AG04449 (cell line): ENCODE results near the gene ASTN2.

Source experiments
- CTCF ChIA-PET: fragments of 350-600 bp; formaldehyde crosslinking; extraction: SDS; loops from one replicate; lab custom pipeline; 2021; ENCODE audit warnings: antibody characterized with exemption; lab: Yijun Ruan, JAX
- POLR2A ChIA-PET: fragments of 400-600, 350-600 bp; formaldehyde crosslinking; extraction: SDS; loops from one replicate; lab custom pipeline; 2020; ENCODE audit warnings: antibody characterized with exemption, inconsistent platforms; lab: Yijun Ruan, JAX
- DNase-seq: peaks from one replicate; pipeline ENCODE4 v3.0.0-alpha.2; 2010; ENCODE audit warnings: low read depth, low spot score
- H3K4me3 ChIP-seq: 2 replicates; pipeline ENCODE4 v1.5.1; 2011; ENCODE audit warnings: low read depth, mild to moderate bottlenecking, control low read depth, low read length
- CTCF ChIP-seq: IDR thresholded peaks from one replicate; pipeline ENCODE4 v1.5.1; 2011; ENCODE audit warnings: mild to moderate bottlenecking, moderate library complexity, low read length, control low read depth, inconsistent platforms; ENCODE audit not compliant: insufficient read depth; ENCODE audit errors: missing control alignments

Gene ASTN2

DNA sequence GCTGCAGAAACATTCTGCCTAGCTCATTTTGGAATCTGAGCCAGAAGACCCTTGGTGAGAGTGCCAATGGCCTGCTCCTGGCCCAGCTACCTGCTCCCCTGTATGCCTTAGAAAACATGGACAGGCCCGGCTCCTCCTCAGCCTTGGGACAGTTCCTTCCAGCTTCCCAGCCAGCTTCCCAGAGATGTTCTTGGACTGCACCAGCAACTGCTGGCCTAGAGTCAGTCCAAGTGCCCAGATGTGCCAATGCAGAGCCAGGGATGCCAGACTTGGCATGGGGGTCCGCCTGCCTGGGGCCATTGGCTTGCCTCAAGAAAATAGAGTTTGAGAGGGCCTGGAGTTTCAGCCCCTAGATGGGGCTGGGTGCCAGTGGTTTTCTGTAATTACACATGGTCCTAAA is 870.0 kb downstream of the ASTN2 start:
- CTCF ChIA-PET: no interaction called here
- no peak for TF ChIP-seq CTCF
- H3K4me3 ChIP-seq: no peak overlapping the region
- POLR2A ChIA-PET: no interaction called here
- no peak for DNase-seq

DNA sequence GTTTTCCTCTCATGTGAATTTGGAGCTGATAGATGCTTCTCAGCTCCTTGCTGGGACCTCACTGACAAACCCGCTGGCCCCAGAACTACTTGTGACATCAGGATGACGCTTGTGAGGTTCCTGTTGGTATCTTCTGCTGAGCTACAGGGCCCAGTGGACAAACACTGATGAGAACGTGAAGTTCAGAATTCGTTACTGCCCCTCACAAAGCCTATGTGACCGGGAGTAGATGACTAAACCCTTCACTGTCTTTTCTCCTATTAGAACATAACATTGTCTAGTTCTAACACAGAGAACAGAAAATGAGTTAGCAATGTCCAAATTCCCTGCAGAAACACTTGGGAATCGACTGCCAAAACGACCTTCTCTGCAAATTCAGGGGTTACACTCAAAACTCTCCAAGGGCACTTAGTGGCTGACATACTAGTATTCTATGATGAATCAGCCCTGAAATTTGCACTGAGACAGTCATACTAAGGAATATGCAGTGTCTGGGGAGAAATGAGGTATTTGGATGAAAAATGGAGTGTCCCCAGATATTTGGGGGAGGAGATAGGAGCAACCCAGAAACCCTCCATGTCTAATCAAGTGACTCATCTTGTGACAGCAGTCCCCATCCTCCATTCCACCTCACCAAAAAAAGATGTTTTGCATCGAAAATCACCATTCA is 871.0 kb downstream of the ASTN2 start:
- ChIA-PET POLR2A (no interaction called here), CTCF (no interaction called here)
- DNase-seq: peak; percentile 40
- H3K4me3 ChIP-seq: no peak overlapping the region
- TF ChIP-seq CTCF: no peak

GRCh38 chr9:116541402-116541801 is 873.5 kb downstream of the ASTN2 start:
- CTCF ChIA-PET: no interaction called here
- no peak for DNase-seq
- H3K4me3 ChIP-seq: no peak overlapping the region
- POLR2A ChIA-PET: no interaction called here
- TF ChIP-seq CTCF: no peak

- POLR2A ChIA-PET: no interaction called here
- no peak for DNase-seq
- CTCF ChIA-PET: no interaction called here
- no peak for TF ChIP-seq CTCF
- H3K4me3 ChIP-seq: no peak overlapping the region
Measured at GRCh38 chr9:116539549-116539948, 875.3 kb downstream of the ASTN2 start.

GRCh38 chr9:116525611-116526010 is 889.2 kb downstream of the ASTN2 start:
- H3K4me3 ChIP-seq: no peak overlapping the region
- CTCF ChIA-PET: no interaction called here
- no peak for TF ChIP-seq CTCF
- DNase-seq: no peak
- POLR2A ChIA-PET: no interaction called here

DNA sequence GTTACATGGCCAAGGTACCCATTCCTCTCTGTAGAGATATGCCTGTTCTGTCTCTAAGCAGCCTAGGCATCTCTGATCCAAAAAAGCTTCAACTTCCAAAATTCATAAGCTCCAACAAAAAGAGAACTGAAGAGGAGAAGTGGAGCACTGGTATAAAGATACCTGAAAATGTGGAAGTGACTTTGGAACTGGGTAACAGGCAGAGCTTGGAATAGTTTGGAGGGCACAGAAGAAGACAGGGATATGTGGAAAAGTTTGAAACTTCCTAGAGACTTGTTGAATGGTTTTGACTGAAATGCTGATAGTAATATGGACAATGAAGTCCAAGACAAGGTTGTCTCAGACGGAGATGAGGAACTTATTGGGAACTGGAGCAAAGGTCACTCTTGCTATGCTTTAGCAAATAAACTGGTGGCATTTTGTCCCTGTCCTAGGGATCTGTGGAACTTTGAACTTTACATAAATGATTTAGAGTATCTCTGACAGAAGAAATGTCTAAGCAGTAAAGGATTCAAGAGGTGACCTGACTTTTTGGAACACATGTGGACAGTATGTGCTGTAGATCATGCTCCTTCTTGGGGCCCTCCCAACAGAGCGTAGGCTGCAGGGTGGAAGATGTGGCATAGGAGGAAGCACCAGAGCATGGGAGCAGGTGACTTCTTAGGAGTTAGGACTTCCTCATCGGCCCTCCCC is 889.9 kb downstream of the ASTN2 start:
- no peak overlapping the region for H3K4me3 ChIP-seq
- ChIA-PET CTCF (no interaction called here), POLR2A (no interaction called here)
- no peak for TF ChIP-seq CTCF
- no peak for DNase-seq
